COLO668 (cell line): Measurements from ENCODE around the gene SLC7A5.
"Not testable (repeated sequence)": the region's sequence is repeated elsewhere in the genome, so short reads cannot be mapped to it uniquely, and the experiment has no call there.

ENCODE experiments used
- DNase-seq: peaks from one replicate; lab custom pipeline; 2025; ENCODE audit not compliant: unreplicated experiment; lab: John Stamatoyannopoulos, UW

SLC7A5 gene

GRCh38 chr16:87862597-87863326 lies 6.5 kb downstream of the SLC7A5 start:
- peak; percentile 66 for DNase-seq

- DNase-seq, result not testable (repeated sequence)
These were observed 7.8 kb downstream of the SLC7A5 start for GRCh38 chr16:87861300-87862099.

- peak; percentile 48 for DNase-seq
These were observed 8.6 kb downstream of the SLC7A5 start for GRCh38 chr16:87860553-87861299.

- DNase-seq, result peak; percentile 89
These were observed 10.9 kb downstream of the SLC7A5 start for GRCh38 chr16:87858151-87858993.

GRCh38 chr16:87856791-87857228 lies 12.5 kb downstream of the SLC7A5 start:
- DNase-seq, result peak; percentile 32

GRCh38 chr16:87855852-87856715 lies 13.2 kb downstream of the SLC7A5 start:
- DNase-seq, result peak; percentile 80

GRCh38 chr16:87854907-87855683 lies 14.2 kb downstream of the SLC7A5 start:
- no peak for DNase-seq

- peak; percentile 26 for DNase-seq
These were observed 15.0 kb downstream of the SLC7A5 start for GRCh38 chr16:87854053-87854906.

- DNase-seq, result peak; percentile 88
These were observed 15.8 kb downstream of the SLC7A5 start for GRCh38 chr16:87853411-87854052.

- peak; percentile 20 for DNase-seq
These were observed 17.7 kb downstream of the SLC7A5 start for GRCh38 chr16:87851601-87852000.

- DNase-seq, result peak; percentile 60
These were observed 18.1 kb downstream of the SLC7A5 start for GRCh38 chr16:87851141-87851587.

- peak; percentile 72 for DNase-seq
These were observed 19.0 kb downstream of the SLC7A5 start for GRCh38 chr16:87850009-87851006.

- DNase-seq, result peak; percentile 45
These were observed 19.8 kb downstream of the SLC7A5 start for GRCh38 chr16:87849419-87850008.

GRCh38 chr16:87848676-87849345 lies 20.5 kb downstream of the SLC7A5 start:
- DNase-seq, result no peak
